ENCODE data around the gene EEF1A2. TPM values are rescaled to one million over a fixed set of nuclear protein-coding genes. Genes with fewer than 3 reads are reported as not detected.

The EEF1A2 gene
- total and polyA plus RNA-seq, 2 donors (not counting 3 experiments of a cell fraction or from before 2014, with no cell fraction given): 2.7 to 3.4 TPM

DNA sequence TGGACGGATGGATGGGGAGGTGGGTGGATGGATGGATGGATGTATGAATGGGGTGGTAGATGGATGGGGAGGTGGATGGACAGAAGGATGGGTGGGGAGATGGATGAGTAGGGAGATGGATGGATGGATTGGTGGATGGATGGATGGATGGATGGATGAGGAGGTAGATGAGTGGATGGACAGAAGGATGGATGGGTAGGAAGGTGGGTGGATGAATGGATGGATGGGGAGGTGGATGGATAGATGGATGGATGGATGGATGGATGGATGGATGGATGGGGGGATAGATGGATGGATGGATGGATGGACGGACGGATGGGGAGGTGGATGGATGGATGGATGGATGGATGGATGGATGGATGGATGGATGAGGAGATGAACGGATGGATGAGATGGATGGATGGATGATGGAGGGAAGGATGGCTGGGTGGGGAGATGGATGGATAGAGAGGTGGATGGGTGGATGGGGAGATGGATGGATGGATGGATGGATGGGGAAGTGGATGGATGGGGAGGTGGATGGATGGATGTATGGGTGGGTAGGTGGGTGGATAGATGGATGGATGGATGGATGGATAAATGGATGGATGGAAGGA, 7.2 kb downstream of the EEF1A2 start:
- ChIA-PET POLR2A (no interaction called here), CTCF (no interaction called here)
- TF ChIP-seq, protein P1, sequence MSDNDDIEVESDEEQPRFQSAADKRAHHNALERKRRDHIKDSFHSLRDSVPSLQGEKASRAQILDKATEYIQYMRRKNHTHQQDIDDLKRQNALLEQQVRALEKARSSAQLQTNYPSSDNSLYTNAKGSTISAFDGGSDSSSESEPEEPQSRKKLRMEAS (IDR thresholded peaks at IDR 0.05; ENCODE audit: insufficient read depth, insufficient read length): no peak
- TF ChIP-seq MYC (IDR thresholded peaks at IDR 0.05; ENCODE audit: low read depth, low read length) (no peak), GATA2 (IDR thresholded peaks at IDR 0.05; ENCODE audit: insufficient read depth, insufficient read length, low read depth, low read length) (no peak), POLR2A (IDR thresholded peaks at IDR 0.05; ENCODE audit: low read depth, low read length) (no peak), FOS (IDR thresholded peaks at IDR 0.05; ENCODE audit: borderline replicate concordance, insufficient read depth, low read length) (no peak), JUN (IDR thresholded peaks at IDR 0.05; ENCODE audit: borderline replicate concordance, insufficient read depth, insufficient read length, low read depth) (no peak), EZH2 (IDR thresholded peaks at IDR 0.05; ENCODE audit: borderline replicate concordance, low read depth, low read length, severe bottlenecking) (no peak)

DNA sequence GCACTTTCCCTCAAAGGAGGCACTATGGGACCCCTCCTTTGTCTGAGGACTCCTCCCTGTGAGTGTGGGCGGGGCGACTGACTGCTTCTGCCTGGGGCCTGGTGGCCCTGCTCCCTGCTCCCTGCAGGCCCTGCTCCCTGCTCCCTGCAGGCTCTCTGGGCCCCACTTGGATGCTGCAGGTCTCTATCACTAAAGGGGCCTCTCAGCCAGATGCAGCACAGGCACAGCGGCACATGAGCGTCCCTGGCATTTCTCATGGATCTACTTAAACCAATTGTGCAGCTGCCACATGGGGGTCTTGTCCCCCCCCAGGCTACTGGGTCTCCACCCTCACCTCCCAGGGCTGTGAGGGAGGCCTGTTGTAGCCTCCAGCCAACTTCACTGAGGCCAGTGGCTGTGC, 7.8 kb downstream of the EEF1A2 start:
- no peak overlapping the region for H2AFZ ChIP-seq (ENCODE audit: low read depth, low read length)
- intact Hi-C loops (cut with micrococcal nuclease) (no loop called here), dilution Hi-C loops (cut with MboI; ENCODE audit: extremely low pct_ligation_motif_present, low sequenced_read_pairs) (no loop called here)
- no peak overlapping the region for H3K4me3 ChIP-seq (replicated peaks in 1 of 3; ENCODE audit: insufficient read depth in 1 of 3, low read depth in 1 of 3, low read length in 3 of 3)
- H3K9me1 ChIP-seq (replicated peaks; ENCODE audit: control insufficient read depth, extremely low read depth, insufficient read depth, low read length): no peaks in the 10 kb centered on the region
- no peak overlapping the region for H3K9ac ChIP-seq (replicated peaks; ENCODE audit: extremely low read depth, insufficient read depth, low read length)
- H3K9me3 ChIP-seq (replicated peaks; ENCODE audit: control insufficient read depth, insufficient read depth, low read length): no peaks in the 10 kb centered on the region
- no peaks in the 10 kb centered on the region for H3K27me3 ChIP-seq (ENCODE audit: control insufficient read depth in 2 of 2, insufficient read depth in 2 of 2, low read length in 2 of 2)
- ChIA-PET CTCF (no interaction called here), POLR2A (no interaction called here)
- H3K27ac ChIP-seq (ENCODE audit: insufficient read depth, low read depth, low read length): no peak overlapping the region
- no peak for TF ChIP-seq GATA2 (IDR thresholded peaks at IDR 0.05; ENCODE audit: insufficient read depth, insufficient read length, low read depth, low read length)
- TF ChIP-seq, protein P2, sequence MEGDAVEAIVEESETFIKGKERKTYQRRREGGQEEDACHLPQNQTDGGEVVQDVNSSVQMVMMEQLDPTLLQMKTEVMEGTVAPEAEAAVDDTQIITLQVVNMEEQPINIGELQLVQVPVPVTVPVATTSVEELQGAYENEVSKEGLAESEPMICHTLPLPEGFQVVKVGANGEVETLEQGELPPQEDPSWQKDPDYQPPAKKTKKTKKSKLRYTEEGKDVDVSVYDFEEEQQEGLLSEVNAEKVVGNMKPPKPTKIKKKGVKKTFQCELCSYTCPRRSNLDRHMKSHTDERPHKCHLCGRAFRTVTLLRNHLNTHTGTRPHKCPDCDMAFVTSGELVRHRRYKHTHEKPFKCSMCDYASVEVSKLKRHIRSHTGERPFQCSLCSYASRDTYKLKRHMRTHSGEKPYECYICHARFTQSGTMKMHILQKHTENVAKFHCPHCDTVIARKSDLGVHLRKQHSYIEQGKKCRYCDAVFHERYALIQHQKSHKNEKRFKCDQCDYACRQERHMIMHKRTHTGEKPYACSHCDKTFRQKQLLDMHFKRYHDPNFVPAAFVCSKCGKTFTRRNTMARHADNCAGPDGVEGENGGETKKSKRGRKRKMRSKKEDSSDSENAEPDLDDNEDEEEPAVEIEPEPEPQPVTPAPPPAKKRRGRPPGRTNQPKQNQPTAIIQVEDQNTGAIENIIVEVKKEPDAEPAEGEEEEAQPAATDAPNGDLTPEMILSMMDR (IDR thresholded peaks at IDR 0.05; ENCODE audit: extremely low read depth in 1 of 2, insufficient read depth in 1 of 2, low read depth in 1 of 2, low read length in 2 of 2): no peak
- TF ChIP-seq POLR2AphosphoS5 (IDR thresholded peaks at IDR 0.05; ENCODE audit: insufficient read depth, low read depth, low read length): no peak
- TF ChIP-seq EZH2 (IDR thresholded peaks at IDR 0.05; ENCODE audit: borderline replicate concordance, low read depth, low read length, severe bottlenecking): no peak
- no peak for TF ChIP-seq FOS (IDR thresholded peaks at IDR 0.05; ENCODE audit: borderline replicate concordance, insufficient read depth, low read length)
- TF ChIP-seq POLR2A (IDR thresholded peaks at IDR 0.05; ENCODE audit: low read depth, low read length): no peak
- TF ChIP-seq, protein P1 (IDR thresholded peaks at IDR 0.05; ENCODE audit: insufficient read depth, insufficient read length): no peak
- no peak for TF ChIP-seq MYC (IDR thresholded peaks at IDR 0.05; ENCODE audit: low read depth, low read length)
- no peak for TF ChIP-seq JUN (IDR thresholded peaks at IDR 0.05; ENCODE audit: borderline replicate concordance, insufficient read depth, insufficient read length, low read depth)
- H3K36me3 ChIP-seq (ENCODE audit: control insufficient read depth in 2 of 2, extremely low read depth in 1 of 2, insufficient read depth in 2 of 2, low read length in 2 of 2): no peaks in the 10 kb centered on the region
- no peaks in the 10 kb centered on the region for H3K4me1 ChIP-seq (ENCODE audit: control insufficient read depth, extremely low read depth, insufficient read depth, low read length)
- H4K20me1 ChIP-seq (replicated peaks; ENCODE audit: control insufficient read depth, extremely low read depth, insufficient read depth, low read length): no peaks in the 10 kb centered on the region
- no peak overlapping the region for H3K4me2 ChIP-seq (ENCODE audit: insufficient read depth, low read length)
- no TSS peak for BruUV-seq (replicated peaks)
- no peak for FAIRE-seq
- no peaks in the 10 kb centered on the region for H3K79me2 ChIP-seq (ENCODE audit: control insufficient read depth, insufficient read depth, low read length)
- DNase-seq (ENCODE audit: low read depth, low spot score): no peak

More for the DNA sequence above, 7.2 kb downstream of the EEF1A2 start:
- no peak overlapping the region for H3K9ac ChIP-seq (replicated peaks; ENCODE audit: extremely low read depth, insufficient read depth, low read length)
- no peaks in the 10 kb centered on the region for H4K20me1 ChIP-seq (replicated peaks; ENCODE audit: control insufficient read depth, extremely low read depth, insufficient read depth, low read length)
- dilution Hi-C loops (cut with MboI; ENCODE audit: extremely low pct_ligation_motif_present, low sequenced_read_pairs): no loop called here
- BruUV-seq (replicated peaks): no TSS peak
- H3K9me3 ChIP-seq (replicated peaks; ENCODE audit: control insufficient read depth, insufficient read depth, low read length): no peaks in the 10 kb centered on the region
- intact Hi-C loops (cut with micrococcal nuclease): no loop called here
- no peak overlapping the region for H3K27ac ChIP-seq (ENCODE audit: insufficient read depth, low read depth, low read length)
- no peaks in the 10 kb centered on the region for H3K9me1 ChIP-seq (replicated peaks; ENCODE audit: control insufficient read depth, extremely low read depth, insufficient read depth, low read length)
- FAIRE-seq (no peak), DNase-seq (ENCODE audit: low read depth, low spot score) (no peak)
- H3K4me3 ChIP-seq (replicated peaks in 1 of 3; ENCODE audit: insufficient read depth in 1 of 3, low read depth in 1 of 3, low read length in 3 of 3): no peak overlapping the region
- no peaks in the 10 kb centered on the region for H3K4me1 ChIP-seq (ENCODE audit: control insufficient read depth, extremely low read depth, insufficient read depth, low read length)
- H3K4me2 ChIP-seq (ENCODE audit: insufficient read depth, low read length): no peak overlapping the region
- H3K27me3 ChIP-seq (ENCODE audit: control insufficient read depth in 2 of 2, insufficient read depth in 2 of 2, low read length in 2 of 2): no peaks in the 10 kb centered on the region
- H2AFZ ChIP-seq (ENCODE audit: low read depth, low read length): no peak overlapping the region
- no peaks in the 10 kb centered on the region for H3K36me3 ChIP-seq (ENCODE audit: control insufficient read depth in 2 of 2, extremely low read depth in 1 of 2, insufficient read depth in 2 of 2, low read length in 2 of 2)
- no peaks in the 10 kb centered on the region for H3K79me2 ChIP-seq (ENCODE audit: control insufficient read depth, insufficient read depth, low read length)

All from endothelial cell of umbilical vein (primary cell).